GM18951 (cell line): ENCODE results near the gene SAPCD2.

Experiments
- POLR2A ChIP-seq: IDR thresholded peaks from 4 replicates; pipeline ENCODE4 v1.6.1; 2011; ENCODE audit warnings: mild to moderate bottlenecking; ENCODE audit not compliant: insufficient read length, insufficient read depth; ENCODE audit errors: extremely low read depth
- in situ Hi-C: fragments of 300-500 bp; cut with MboI; formaldehyde crosslinking; loops from one replicate; pipeline ENCODE4 v1.12.0; 2022; ENCODE audit warnings: low sequenced_read_pairs, mixed read lengths, inconsistent platforms; ENCODE audit not compliant: unreplicated experiment

The SAPCD2 gene

DNA sequence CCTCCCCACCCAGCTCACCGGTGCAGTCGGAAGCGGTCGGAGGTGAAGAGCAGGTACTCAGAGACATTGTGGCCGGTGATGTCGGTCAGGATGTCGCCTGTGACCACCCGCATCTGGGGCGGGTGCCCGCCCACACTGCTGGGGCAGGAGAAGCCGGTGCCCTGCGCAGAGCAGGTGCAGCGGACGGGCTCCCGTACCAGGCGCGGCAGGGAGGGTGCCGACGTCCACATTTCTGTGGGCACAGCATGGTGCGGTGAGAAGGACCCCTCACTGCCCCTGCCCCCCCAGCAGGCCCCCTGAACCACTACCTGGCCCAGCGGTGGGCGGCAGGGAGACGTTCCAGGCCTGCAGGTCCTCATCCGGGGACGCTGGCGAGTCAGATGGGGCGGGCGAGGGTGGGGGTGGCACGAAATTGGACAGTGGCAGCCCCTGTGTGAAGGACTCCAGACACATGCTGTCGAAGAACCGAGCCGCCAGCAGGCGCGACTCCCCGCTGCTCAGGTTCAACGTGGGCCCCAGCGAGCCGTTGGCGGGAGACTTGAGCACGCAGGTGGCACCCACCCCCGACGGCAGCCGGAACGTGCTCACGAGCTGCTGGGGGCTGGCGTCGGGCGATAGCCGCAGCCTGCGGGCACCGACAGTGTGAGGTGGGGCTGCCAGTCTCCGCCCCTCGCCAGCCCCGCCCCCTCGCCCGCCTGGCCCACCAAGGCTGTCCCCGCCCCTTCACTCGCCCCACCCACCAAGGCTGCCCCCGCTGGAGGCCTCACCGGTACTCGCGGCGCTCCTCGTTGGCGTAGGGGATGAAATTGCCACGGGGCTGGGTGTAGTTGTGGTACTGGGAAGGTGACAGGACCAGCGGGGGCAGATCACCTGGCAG lies 57.4 kb downstream of the SAPCD2 start:
- no peak for TF ChIP-seq POLR2A
- in situ Hi-C loops, result no loop called here
